ENCODE measurements around the gene CTAGE15. TPM values are rescaled to one million over a fixed set of nuclear protein-coding genes. Genes with fewer than 3 reads are reported as not detected.
"Not testable (repeated sequence)": the region's sequence is repeated elsewhere in the genome, so short reads cannot be mapped to it uniquely, and the experiment has no call there.

Gene CTAGE15
- total RNA-seq, 2 donors from 2014 or later = 0.35 to 1.9 TPM

DNA sequence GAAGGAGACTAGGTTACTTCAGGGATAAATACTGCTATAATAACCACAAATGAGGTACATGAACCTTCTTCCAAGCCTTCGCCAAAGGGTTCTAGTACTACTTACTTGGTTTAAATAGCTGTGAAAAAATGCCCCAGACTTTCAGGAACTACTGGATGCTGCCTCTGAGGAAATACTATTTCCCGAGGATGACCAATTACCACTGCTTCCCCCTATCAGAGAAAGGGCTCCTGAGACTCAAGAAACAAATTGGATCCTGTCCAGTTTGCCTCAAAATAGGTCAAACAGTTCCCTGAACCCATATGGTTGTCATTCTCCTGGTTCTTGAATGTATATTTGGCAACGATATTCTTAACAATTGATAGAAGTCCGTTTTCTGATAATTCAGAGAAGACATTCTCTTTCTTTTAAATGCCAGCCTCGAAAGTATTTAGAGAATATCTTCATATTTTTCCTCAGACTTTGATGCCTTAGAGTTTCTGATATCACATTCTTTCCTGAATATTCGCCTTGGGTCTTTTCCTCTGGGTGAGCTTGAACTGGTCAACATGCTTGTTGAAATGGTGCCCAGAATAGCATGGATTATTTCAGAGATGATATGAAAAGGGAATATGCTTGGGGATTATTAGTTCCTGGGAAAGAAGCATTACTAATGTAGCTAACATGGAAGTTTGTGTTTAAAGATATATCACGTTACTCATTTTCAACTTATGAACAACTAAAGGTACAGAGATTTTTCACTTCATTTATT is 28.1 kb upstream of the CTAGE15 start:
- no CpG with 5 or more reads among the region's 7 CpGs for WGBS, 2 experiments (ENCODE audit: insufficient coverage in 1 of 2, insufficient read length in 1 of 2)
- not testable (repeated sequence) for H3K27me3 ChIP-seq (ENCODE audit: control insufficient read depth, insufficient read depth, low read length, poor library complexity, severe bottlenecking); H3K36me3 Mint-ChIP-seq (ENCODE audit: low read depth); H3K9me3 ChIP-seq (ENCODE audit: control insufficient read depth, low read length); H3K4me1 ChIP-seq (ENCODE audit: control insufficient read depth, insufficient read depth, low read length); H3K4me3 Mint-ChIP-seq; DNase-seq; H3K4me1 Mint-ChIP-seq; H3K9ac ChIP-seq (ENCODE audit: extremely low read depth, low read length, poor library complexity, severe bottlenecking); H3K4me3 ChIP-seq (ENCODE audit: low read length); H3K9me3 Mint-ChIP-seq; H3K27ac Mint-ChIP-seq; H3K27ac ChIP-seq (ENCODE audit: low read depth, low read length); H3K27me3 Mint-ChIP-seq (ENCODE audit: insufficient read depth); H3K36me3 ChIP-seq (ENCODE audit: control insufficient read depth, insufficient read depth, low read length)

DNA sequence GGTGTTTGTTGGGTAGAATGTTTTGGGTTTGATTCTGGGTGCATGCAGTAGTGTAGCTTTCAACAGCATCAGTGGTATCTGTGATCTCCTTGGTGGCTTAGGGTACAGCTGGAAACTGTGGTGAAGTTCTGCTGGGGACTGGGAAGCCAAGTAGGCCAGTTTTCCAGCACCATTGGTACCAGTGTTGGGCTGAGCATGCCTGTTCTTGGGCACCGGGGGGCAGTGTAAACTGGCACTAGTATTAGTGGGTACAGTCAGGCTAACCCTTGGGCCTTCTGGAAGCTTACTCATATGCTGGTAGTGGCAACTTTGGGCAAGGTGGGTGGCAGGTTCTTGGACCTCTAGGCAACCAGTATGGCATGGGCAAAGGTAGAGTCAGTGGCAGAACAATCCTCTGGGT is 15.6 kb upstream of the CTAGE15 start:
- H3K27ac Mint-ChIP-seq; H3K27me3 Mint-ChIP-seq (ENCODE audit: insufficient read depth): not testable (repeated sequence)
- WGBS, 2 experiments (ENCODE audit: insufficient coverage in 1 of 2, insufficient read length in 1 of 2) = no CpG with 5 or more reads among the region's 1 CpG

DNA sequence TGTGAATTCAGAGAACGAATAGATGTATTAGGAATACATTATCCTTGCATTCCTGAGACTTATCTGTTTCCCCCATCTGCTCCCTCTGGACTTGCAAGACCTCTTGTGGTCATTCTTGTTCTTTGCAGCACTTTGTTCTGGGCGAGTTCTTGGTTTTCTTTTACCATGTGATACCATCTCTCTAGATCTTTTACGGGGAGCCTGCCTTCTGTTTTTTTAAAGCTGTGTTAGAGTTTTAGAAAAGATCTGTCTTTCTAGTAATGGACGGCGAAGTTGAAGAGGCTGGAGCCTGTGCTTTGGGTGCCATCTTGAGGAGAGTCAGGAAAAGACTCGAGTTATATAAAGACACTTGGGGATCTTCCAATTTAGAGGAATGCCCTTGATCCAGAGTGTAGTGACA is 8.3 kb upstream of the CTAGE15 start:
- H3K4me1 Mint-ChIP-seq; H3K27me3 Mint-ChIP-seq (ENCODE audit: insufficient read depth); H3K4me3 ChIP-seq (ENCODE audit: low read length); H3K9ac ChIP-seq (ENCODE audit: extremely low read depth, low read length, poor library complexity, severe bottlenecking); H3K9me3 Mint-ChIP-seq; H3K4me1 ChIP-seq (ENCODE audit: control insufficient read depth, insufficient read depth, low read length); H3K36me3 ChIP-seq (ENCODE audit: control insufficient read depth, insufficient read depth, low read length); H3K27me3 ChIP-seq (ENCODE audit: control insufficient read depth, insufficient read depth, low read length, poor library complexity, severe bottlenecking); H3K27ac ChIP-seq (ENCODE audit: low read depth, low read length); H3K9me3 ChIP-seq (ENCODE audit: control insufficient read depth, low read length); H3K4me3 Mint-ChIP-seq; H3K36me3 Mint-ChIP-seq (ENCODE audit: low read depth); DNase-seq; H3K27ac Mint-ChIP-seq: not testable (repeated sequence)
- WGBS, 2 experiments (ENCODE audit: insufficient coverage in 1 of 2, insufficient read length in 1 of 2) = no CpG with 5 or more reads among the region's 6 CpGs
- TF ChIP-seq, protein P1, sequence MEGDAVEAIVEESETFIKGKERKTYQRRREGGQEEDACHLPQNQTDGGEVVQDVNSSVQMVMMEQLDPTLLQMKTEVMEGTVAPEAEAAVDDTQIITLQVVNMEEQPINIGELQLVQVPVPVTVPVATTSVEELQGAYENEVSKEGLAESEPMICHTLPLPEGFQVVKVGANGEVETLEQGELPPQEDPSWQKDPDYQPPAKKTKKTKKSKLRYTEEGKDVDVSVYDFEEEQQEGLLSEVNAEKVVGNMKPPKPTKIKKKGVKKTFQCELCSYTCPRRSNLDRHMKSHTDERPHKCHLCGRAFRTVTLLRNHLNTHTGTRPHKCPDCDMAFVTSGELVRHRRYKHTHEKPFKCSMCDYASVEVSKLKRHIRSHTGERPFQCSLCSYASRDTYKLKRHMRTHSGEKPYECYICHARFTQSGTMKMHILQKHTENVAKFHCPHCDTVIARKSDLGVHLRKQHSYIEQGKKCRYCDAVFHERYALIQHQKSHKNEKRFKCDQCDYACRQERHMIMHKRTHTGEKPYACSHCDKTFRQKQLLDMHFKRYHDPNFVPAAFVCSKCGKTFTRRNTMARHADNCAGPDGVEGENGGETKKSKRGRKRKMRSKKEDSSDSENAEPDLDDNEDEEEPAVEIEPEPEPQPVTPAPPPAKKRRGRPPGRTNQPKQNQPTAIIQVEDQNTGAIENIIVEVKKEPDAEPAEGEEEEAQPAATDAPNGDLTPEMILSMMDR (conservative IDR thresholded peaks at IDR 0.05) = peak; percentile 60

More for the DNA sequence above, 15.6 kb upstream of the CTAGE15 start:
- not testable (repeated sequence) for H3K9me3 ChIP-seq (ENCODE audit: control insufficient read depth, low read length); H3K4me3 ChIP-seq (ENCODE audit: low read length); H3K36me3 ChIP-seq (ENCODE audit: control insufficient read depth, insufficient read depth, low read length); H3K4me1 ChIP-seq (ENCODE audit: control insufficient read depth, insufficient read depth, low read length); H3K27ac ChIP-seq (ENCODE audit: low read depth, low read length); H3K4me3 Mint-ChIP-seq; H3K36me3 Mint-ChIP-seq (ENCODE audit: low read depth); H3K9ac ChIP-seq (ENCODE audit: extremely low read depth, low read length, poor library complexity, severe bottlenecking); H3K4me1 Mint-ChIP-seq; DNase-seq; H3K9me3 Mint-ChIP-seq; H3K27me3 ChIP-seq (ENCODE audit: control insufficient read depth, insufficient read depth, low read length, poor library complexity, severe bottlenecking)

DNA sequence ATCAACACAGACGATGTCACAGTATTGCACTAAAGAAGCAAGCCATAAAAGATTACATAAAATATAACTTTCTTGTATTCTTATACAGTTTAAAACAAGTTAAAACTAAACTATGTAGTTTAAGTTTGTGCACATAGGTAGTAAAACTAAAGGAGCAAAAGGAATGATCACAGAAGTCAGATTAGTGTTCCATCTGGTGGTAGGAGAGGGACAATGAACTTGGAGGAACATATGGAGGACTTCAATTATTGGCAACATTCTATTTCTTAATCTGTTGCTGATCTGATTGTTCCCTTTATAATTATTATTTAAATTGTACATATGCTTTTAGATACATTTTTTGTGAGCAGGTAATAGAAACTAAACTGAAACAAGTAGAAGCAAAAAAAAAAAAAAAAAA is 5.6 kb upstream of the CTAGE15 start:
- H3K27ac Mint-ChIP-seq; H3K27ac ChIP-seq (ENCODE audit: low read depth, low read length); H3K4me3 ChIP-seq (ENCODE audit: low read length); H3K4me1 ChIP-seq (ENCODE audit: control insufficient read depth, insufficient read depth, low read length); H3K9me3 ChIP-seq (ENCODE audit: control insufficient read depth, low read length); H3K36me3 ChIP-seq (ENCODE audit: control insufficient read depth, insufficient read depth, low read length); H3K27me3 Mint-ChIP-seq (ENCODE audit: insufficient read depth); H3K27me3 ChIP-seq (ENCODE audit: control insufficient read depth, insufficient read depth, low read length, poor library complexity, severe bottlenecking); H3K9ac ChIP-seq (ENCODE audit: extremely low read depth, low read length, poor library complexity, severe bottlenecking); H3K36me3 Mint-ChIP-seq (ENCODE audit: low read depth); H3K4me3 Mint-ChIP-seq; H3K4me1 Mint-ChIP-seq; H3K9me3 Mint-ChIP-seq; DNase-seq: not testable (repeated sequence)
- WGBS, 2 experiments (ENCODE audit: insufficient coverage in 1 of 2, insufficient read length in 1 of 2) = no CpG with 5 or more reads among the region's 1 CpG

DNA sequence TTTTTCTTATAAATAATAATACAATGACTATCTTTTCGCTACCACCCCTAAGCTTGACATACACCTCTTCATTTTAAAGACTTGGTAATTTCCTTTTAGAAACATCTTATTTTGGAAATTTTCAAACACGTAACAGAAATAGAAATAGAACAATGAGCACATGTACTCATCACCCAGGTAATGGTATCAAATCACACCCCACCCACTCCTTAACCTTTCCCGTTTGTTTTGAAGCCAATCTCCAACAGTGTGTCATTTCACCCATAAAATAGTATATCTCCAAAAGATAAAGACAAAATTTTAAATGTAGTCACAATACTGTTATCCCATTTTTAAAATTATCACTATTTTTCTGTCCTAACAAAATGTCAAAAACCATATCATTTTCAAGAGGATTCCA is 16.6 kb downstream of the CTAGE15 start:
- H3K4me1 Mint-ChIP-seq; H3K4me3 Mint-ChIP-seq; H3K27ac ChIP-seq (ENCODE audit: low read depth, low read length); H3K9me3 ChIP-seq (ENCODE audit: control insufficient read depth, low read length); H3K27me3 ChIP-seq (ENCODE audit: control insufficient read depth, insufficient read depth, low read length, poor library complexity, severe bottlenecking); H3K36me3 ChIP-seq (ENCODE audit: control insufficient read depth, insufficient read depth, low read length); H3K9ac ChIP-seq (ENCODE audit: extremely low read depth, low read length, poor library complexity, severe bottlenecking); H3K9me3 Mint-ChIP-seq; H3K36me3 Mint-ChIP-seq (ENCODE audit: low read depth); H3K4me3 ChIP-seq (ENCODE audit: low read length); DNase-seq; H3K27me3 Mint-ChIP-seq (ENCODE audit: insufficient read depth); H3K27ac Mint-ChIP-seq; H3K4me1 ChIP-seq (ENCODE audit: control insufficient read depth, insufficient read depth, low read length): not testable (repeated sequence)
- 100% methylated on average over 1 of the region's 3 CpGs; no CpG with 5 or more reads in 1 of the 2 experiments for WGBS, 2 experiments (ENCODE audit: insufficient coverage in 1 of 2, insufficient read length in 1 of 2)

DNA sequence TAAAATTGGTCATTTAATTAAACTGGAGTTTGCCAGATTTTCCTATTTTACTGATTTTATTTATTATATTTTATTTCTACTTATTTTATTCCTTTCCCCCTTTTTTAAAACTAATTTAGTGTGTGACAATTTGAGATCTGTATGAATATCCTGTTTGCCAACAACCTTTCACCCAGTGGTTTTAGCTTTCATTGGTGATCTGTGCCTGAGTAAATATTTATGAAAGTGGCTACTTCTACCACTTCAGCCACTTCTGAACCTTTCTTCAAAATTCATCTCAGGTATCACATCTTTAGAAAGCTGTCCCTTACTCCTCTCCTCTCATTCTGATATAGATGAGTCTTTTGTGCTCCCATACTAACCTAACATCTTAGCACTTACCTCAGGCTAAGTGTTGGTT is 18.3 kb downstream of the CTAGE15 start:
- H3K27ac Mint-ChIP-seq; H3K36me3 Mint-ChIP-seq (ENCODE audit: low read depth); H3K27me3 Mint-ChIP-seq (ENCODE audit: insufficient read depth); H3K27me3 ChIP-seq (ENCODE audit: control insufficient read depth, insufficient read depth, low read length, poor library complexity, severe bottlenecking); H3K4me1 Mint-ChIP-seq; DNase-seq; H3K4me3 ChIP-seq (ENCODE audit: low read length); H3K4me1 ChIP-seq (ENCODE audit: control insufficient read depth, insufficient read depth, low read length); H3K27ac ChIP-seq (ENCODE audit: low read depth, low read length); H3K36me3 ChIP-seq (ENCODE audit: control insufficient read depth, insufficient read depth, low read length); H3K9me3 ChIP-seq (ENCODE audit: control insufficient read depth, low read length); H3K4me3 Mint-ChIP-seq; H3K9me3 Mint-ChIP-seq; H3K9ac ChIP-seq (ENCODE audit: extremely low read depth, low read length, poor library complexity, severe bottlenecking): not testable (repeated sequence)

Measured in endodermal cell (in vitro differentiated cells).